Upper lobe of right lung (tissue), 1 donor: ENCODE data around the gene TPSAB1. TPM values are rescaled to one million over a fixed set of nuclear protein-coding genes. Genes with fewer than 3 reads are reported as not detected.

Experiments used
- ATAC-seq: fragments of 200-7000 bp; cut with Tn5 transposase; one replicate; pipeline ENCODE4 v1.9.1; 2020; ENCODE audit warnings: mild to moderate bottlenecking, moderate library complexity
- DNase-seq: peaks from one replicate; pipeline ENCODE4 v3.0.0-alpha.2; 2020
- H3K27ac ChIP-seq: fragments of 200-600 bp; one replicate; pipeline ENCODE4 v1.8.0; 2022
- H3K27me3 ChIP-seq: fragments of 200-600 bp; one replicate; pipeline ENCODE4 v1.8.0; 2022; ENCODE audit warnings: mild to moderate bottlenecking
- H3K36me3 ChIP-seq: fragments of 200-600 bp; one replicate; pipeline ENCODE4 v1.8.0; 2022
- H3K4me1 ChIP-seq: fragments of 200-600 bp; one replicate; pipeline ENCODE4 v1.8.0; 2022
- H3K4me3 ChIP-seq: fragments of 200-600 bp; one replicate; pipeline ENCODE4 v1.8.0; 2022; ENCODE audit warnings: mild to moderate bottlenecking
- H3K9me3 ChIP-seq: fragments of 200-600 bp; one replicate; pipeline ENCODE4 v1.8.0; 2022
- CTCF ChIP-seq: fragments of 200-600 bp; IDR thresholded peaks from one replicate; pipeline ENCODE4 v1.8.0; 2022; ENCODE audit warnings: antibody characterized with exemption
- intact Hi-C: fragments of 100-400 bp; cut with DNase I; formaldehyde crosslinking; loops from one replicate; pipeline ENCODE4 v1.11.0; 2022
- total RNA-seq: library from RNA; stranded (reverse); fragmentation: NEBNext Ultra II Directional; extraction: Animal tissue kit (Norgen Biotek cat#: 25700); gene quantifications from one replicate; pipeline ENCODE4 v1.2.1, GENCODE V29; 2021
- donor health status: DM: no; HTN: yes; CAD: no; lungs with severe emphysema.

The TPSAB1 gene
- total RNA-seq, 1 donor from 2014 or later, result 122 TPM

GRCh38 chr16:1216681-1217400 lies 23.7 kb upstream of the TPSAB1 start:
- intact Hi-C loops, result no loop called here
- ATAC-seq (no peak), DNase-seq (no peak)
- TF ChIP-seq CTCF, result no peak
- Histone ChIP-seq H3K9me3 (no peaks in the 10 kb centered on the region), H3K36me3 (no peaks in the 10 kb centered on the region), H3K4me1 (no peaks in the 10 kb centered on the region), H3K27ac (no peak overlapping the region), H3K4me3 (no peak overlapping the region), H3K27me3 (no peaks in the 10 kb centered on the region)

- Histone ChIP-seq H3K9me3 (no peaks in the 10 kb centered on the region), H3K27me3 (no peaks in the 10 kb centered on the region), H3K4me3 (no peak overlapping the region), H3K36me3 (no peaks in the 10 kb centered on the region), H3K27ac (no peak overlapping the region), H3K4me1 (no peaks in the 10 kb centered on the region)
- DNase-seq, result no peak
- ATAC-seq, result no peak
- no peak for TF ChIP-seq CTCF
- intact Hi-C loops, result no loop called here
Measured at GRCh38 chr16:1217526-1217925, 23.0 kb upstream of the TPSAB1 start.

GRCh38 chr16:1218061-1218929 lies 22.2 kb upstream of the TPSAB1 start:
- Histone ChIP-seq H3K36me3 (no peaks in the 10 kb centered on the region), H3K9me3 (no peaks in the 10 kb centered on the region), H3K4me1 (no peaks in the 10 kb centered on the region), H3K27me3 (no peaks in the 10 kb centered on the region), H3K27ac (no peak overlapping the region), H3K4me3 (no peak overlapping the region)
- no peak for DNase-seq
- intact Hi-C loops, result no loop called here
- no peak for ATAC-seq
- TF ChIP-seq CTCF, result no peak

- Histone ChIP-seq H3K27ac (no peak overlapping the region), H3K27me3 (no peaks in the 10 kb centered on the region), H3K4me3 (no peak overlapping the region), H3K9me3 (no peaks in the 10 kb centered on the region), H3K4me1 (no peaks in the 10 kb centered on the region), H3K36me3 (no peaks in the 10 kb centered on the region)
- intact Hi-C loops, result no loop called here
- TF ChIP-seq CTCF, result no peak
- ATAC-seq (no peak), DNase-seq (no peak)
Measured at GRCh38 chr16:1218930-1219611, 21.4 kb upstream of the TPSAB1 start.

GRCh38 chr16:1220098-1220728 lies 20.3 kb upstream of the TPSAB1 start:
- ATAC-seq, result no peak
- no peaks in the 10 kb centered on the region for H3K36me3 ChIP-seq
- H3K27me3 ChIP-seq, result no peaks in the 10 kb centered on the region
- H3K4me3 ChIP-seq, result no peak overlapping the region
- H3K9me3 ChIP-seq, result no peaks in the 10 kb centered on the region
- no peak for TF ChIP-seq CTCF
- DNase-seq, result no peak
- intact Hi-C loops, result no loop called here
- H3K4me1 ChIP-seq, result no peaks in the 10 kb centered on the region
- no peak overlapping the region for H3K27ac ChIP-seq
